ENCODE results near the gene TAF15.

TAF15 gene

DNA sequence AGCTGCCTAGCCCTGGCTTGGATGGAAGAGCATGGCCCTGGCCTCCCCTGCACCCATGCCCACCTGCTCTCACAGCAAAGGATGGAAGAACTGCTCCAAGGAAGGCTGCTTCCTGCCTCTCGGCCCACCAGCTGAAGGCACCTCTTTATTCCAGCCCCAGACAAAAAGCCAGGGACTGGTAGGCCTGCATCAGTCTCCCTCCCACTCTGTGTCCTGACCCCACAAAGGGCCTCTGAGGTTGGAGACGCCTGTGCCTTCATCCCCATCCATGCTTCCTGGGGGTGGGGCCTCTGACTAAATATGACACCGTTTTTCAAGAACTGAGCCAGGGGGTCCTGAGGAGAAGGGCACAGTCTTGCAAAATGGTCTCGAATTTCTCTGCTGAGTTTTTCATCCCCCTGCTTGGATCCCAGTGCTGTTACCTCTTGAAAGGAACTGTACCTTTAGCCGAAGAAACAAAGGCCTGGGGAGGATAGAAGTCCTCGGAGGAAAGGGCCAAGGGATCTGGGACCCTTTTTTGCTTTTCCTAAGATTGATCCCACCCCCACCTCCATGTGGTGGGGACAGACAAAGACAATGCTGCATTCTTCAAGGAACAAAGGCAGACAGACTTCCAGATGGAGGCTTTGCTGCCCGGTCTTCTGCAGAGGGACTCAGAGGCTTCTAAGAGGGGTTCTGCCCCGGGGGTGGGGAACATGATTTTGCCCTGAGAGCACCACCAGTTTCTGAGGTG lies 43.4 kb upstream of the TAF15 start:
- no peak overlapping the region for H3K4me3 ChIP-seq (ENCODE audit: low read length)
- no peak for DNase-seq (ENCODE audit: low read depth)
- TF ChIP-seq, protein P1, sequence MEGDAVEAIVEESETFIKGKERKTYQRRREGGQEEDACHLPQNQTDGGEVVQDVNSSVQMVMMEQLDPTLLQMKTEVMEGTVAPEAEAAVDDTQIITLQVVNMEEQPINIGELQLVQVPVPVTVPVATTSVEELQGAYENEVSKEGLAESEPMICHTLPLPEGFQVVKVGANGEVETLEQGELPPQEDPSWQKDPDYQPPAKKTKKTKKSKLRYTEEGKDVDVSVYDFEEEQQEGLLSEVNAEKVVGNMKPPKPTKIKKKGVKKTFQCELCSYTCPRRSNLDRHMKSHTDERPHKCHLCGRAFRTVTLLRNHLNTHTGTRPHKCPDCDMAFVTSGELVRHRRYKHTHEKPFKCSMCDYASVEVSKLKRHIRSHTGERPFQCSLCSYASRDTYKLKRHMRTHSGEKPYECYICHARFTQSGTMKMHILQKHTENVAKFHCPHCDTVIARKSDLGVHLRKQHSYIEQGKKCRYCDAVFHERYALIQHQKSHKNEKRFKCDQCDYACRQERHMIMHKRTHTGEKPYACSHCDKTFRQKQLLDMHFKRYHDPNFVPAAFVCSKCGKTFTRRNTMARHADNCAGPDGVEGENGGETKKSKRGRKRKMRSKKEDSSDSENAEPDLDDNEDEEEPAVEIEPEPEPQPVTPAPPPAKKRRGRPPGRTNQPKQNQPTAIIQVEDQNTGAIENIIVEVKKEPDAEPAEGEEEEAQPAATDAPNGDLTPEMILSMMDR (conservative IDR thresholded peaks at IDR 0.05; ENCODE audit: low read length): no peak

DNA sequence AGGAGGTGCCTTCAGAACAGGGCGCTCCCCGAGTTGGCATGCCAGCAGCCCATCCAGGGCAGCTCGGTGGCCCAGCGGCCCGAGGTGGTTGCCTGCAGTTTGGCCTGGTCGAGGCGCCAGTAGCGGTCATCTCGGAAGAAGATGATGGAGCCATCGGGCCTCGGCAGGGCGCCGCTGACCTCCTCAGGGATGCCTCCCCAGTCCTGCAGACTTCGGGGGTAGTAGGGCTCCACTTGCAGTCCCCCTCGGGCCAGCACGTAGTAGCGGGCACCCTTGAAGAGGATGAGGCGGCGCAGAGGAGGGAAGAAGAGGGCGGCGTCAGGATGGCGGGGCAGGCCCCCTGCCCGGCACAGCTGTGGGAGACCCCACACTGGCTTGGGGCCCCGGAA lies 42.8 kb upstream of the TAF15 start:
- TF ChIP-seq, protein P1 (conservative IDR thresholded peaks at IDR 0.05; ENCODE audit: low read length): no peak
- H3K4me3 ChIP-seq (ENCODE audit: low read length): no peak overlapping the region
- DNase-seq (ENCODE audit: low read depth): no peak

DNA sequence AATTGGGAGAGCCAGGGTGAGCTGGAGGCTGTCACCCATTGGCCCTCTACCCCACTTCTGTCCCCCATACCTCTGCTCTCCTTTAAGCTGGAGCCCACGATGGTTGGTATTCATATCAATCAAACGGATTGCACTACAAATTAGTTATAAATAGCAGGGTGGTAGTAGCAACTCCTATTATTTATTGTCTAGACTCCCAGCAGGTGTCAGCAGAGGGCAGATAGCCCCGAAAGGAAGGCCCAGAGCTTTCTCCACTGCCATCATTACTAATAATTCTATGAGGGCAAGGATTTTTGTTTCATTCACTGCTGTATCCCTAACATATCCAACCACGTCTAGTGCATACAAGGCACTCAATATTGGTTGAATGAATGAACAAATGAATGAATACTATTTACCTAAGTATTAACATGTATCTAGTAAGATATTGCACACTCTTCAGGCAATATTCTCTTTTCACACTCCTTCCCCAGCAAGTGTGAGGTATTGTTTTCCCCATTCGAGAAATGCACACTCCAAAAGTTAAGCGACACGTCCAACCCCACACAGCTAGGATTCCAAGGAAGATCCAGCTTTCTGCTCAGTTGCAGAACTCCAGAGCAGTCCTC lies 42.3 kb upstream of the TAF15 start:
- peak; percentile 42 for DNase-seq (ENCODE audit: low read depth)
- TF ChIP-seq, protein P1 (conservative IDR thresholded peaks at IDR 0.05; ENCODE audit: low read length): peak; percentile 76
- H3K4me3 ChIP-seq (ENCODE audit: low read length): no peak overlapping the region

DNA sequence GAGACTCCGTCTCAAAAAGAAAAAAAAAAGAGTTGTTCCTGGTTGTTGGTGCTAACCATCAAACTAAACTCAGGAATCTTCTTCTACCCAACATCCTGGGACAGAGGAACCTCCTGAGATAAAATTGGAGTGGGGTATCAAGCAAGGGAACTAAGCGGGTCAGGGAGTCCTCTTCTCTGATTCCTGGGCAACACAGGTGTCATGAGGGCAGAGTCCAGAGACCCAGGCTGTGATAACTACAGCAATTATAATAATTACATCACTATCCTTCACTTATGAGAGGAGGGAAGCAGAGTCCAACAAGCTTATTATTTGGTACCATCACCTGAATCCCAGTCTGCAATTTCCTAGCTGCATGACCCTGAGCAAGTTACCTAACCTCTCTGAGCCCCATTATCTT lies 40.5 kb upstream of the TAF15 start:
- TF ChIP-seq, protein P1 (conservative IDR thresholded peaks at IDR 0.05; ENCODE audit: low read length): no peak
- no peak for DNase-seq (ENCODE audit: low read depth)
- no peak overlapping the region for H3K4me3 ChIP-seq (ENCODE audit: low read length)

DNA sequence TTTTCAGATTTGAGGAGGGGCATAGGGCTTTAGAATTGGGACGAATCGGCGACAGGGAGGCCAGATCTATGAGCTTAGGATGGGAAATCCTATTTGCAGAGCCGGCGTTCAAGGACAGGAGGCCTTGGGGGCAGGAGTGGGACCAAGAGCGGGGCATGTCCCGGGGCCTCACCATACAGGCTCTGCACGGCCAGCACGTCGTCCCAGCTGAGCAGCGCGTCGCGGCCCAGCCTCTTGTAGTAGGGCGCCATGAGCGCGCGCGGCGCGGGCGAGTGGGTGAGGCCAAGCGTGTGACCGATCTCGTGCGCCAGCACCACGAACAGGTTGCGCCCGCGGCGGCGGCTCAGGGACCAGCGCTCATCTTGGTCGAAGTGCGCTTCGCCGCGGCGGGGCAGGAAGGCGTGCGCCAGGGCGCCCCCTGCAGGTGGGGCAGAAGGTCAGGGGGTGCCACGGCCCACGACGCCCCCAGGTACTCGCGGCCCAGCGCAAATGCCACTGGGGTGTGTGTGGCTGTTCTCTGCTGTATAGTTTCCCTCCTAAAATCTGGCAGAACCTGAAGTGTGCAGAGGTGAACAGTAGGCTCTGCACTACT lies 39.3 kb upstream of the TAF15 start:
- no peak for DNase-seq (ENCODE audit: low read depth)
- TF ChIP-seq, protein P1 (conservative IDR thresholded peaks at IDR 0.05; ENCODE audit: low read length): no peak
- no peak overlapping the region for H3K4me3 ChIP-seq (ENCODE audit: low read length)

DNA sequence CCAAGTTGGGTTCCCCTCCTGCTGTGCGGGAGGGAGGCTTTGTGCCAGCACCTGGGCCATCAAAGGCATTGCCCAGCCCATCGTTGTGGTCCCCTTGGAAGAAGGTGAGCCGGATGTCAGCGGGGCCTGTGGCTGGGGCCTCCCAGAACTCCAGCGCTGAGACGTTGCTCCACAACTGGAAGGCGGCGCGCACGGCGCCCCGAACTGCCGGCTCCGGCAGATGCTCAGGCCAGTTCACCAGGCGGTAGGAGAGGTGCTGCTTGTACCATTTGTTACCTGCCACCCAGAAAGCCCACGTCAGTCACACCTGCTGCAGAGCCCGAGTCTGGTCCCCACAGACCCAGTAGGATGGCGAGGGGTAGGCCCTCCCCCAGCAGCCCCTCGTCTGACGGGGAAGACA lies 36.2 kb upstream of the TAF15 start:
- DNase-seq (ENCODE audit: low read depth): no peak
- no peak overlapping the region for H3K4me3 ChIP-seq (ENCODE audit: low read length)
- TF ChIP-seq, protein P1 (conservative IDR thresholded peaks at IDR 0.05; ENCODE audit: low read length): no peak
